Colonic mucosa (tissue), 4 donors: ENCODE data around the gene KCTD3. TPM values are rescaled to one million over a fixed set of nuclear protein-coding genes. Genes with fewer than 3 reads are reported as not detected.

Experiments used
- DNase-seq: peaks from one replicate; pipeline ENCODE4 v3.0.0-alpha.2; 2020
- H3K27ac ChIP-seq: fragments of 200-600 bp; one replicate; pipeline ENCODE4 v1.8.0; 2021
- H3K27me3 ChIP-seq: fragments of 200-600 bp; one replicate; pipeline ENCODE4 v1.8.0; 2021
- H3K36me3 ChIP-seq: fragments of 200-600 bp; one replicate; pipeline ENCODE4 v1.8.0; 2021
- H3K4me1 ChIP-seq: fragments of 200-600 bp; one replicate; pipeline ENCODE4 v1.8.0; 2021; ENCODE audit warnings: mild to moderate bottlenecking
- H3K4me3 ChIP-seq: fragments of 200-600 bp; one replicate; pipeline ENCODE4 v1.8.0; 2021
- H3K9ac ChIP-seq, 2 donors: one replicate each; pipeline ENCODE4 v1.7.0; 2013; ENCODE audit warnings: control low read depth in 2 of 2, low read depth in 2 of 2, low read length in 2 of 2
- H3K9me3 ChIP-seq: fragments of 200-600 bp; one replicate; pipeline ENCODE4 v1.8.0; 2021
- intact Hi-C: fragments of 100-400 bp; cut with DNase I; formaldehyde crosslinking; loops from one replicate; pipeline ENCODE4 v1.14.1; 2022
- total RNA-seq, 2 donors: library from RNA; stranded (reverse); fragmentation: NEBNext Ultra II Directional in 1 of 2; extraction: Animal tissue kit (Norgen Biotek cat#: 25700) in 1 of 2; gene quantifications; one replicate each; pipeline ENCODE4 v1.2.1, GENCODE V29; 2021
- TF ChIP-seq, protein P1 (sequence below): fragments of 200-600 bp; IDR thresholded peaks from one replicate; pipeline ENCODE4 v1.8.0; 2022; ENCODE audit warnings: antibody characterized with exemption, mild to moderate bottlenecking
- donor health status: healthy.
- donor health status: DM: no; HTN: no; CAD: no.
- donor health status: DM: no; HTN: no; CAD: no.

KCTD3 gene
- total RNA-seq, 2 donors from 2014 or later, result 33.6 to 50.9 TPM

DNA sequence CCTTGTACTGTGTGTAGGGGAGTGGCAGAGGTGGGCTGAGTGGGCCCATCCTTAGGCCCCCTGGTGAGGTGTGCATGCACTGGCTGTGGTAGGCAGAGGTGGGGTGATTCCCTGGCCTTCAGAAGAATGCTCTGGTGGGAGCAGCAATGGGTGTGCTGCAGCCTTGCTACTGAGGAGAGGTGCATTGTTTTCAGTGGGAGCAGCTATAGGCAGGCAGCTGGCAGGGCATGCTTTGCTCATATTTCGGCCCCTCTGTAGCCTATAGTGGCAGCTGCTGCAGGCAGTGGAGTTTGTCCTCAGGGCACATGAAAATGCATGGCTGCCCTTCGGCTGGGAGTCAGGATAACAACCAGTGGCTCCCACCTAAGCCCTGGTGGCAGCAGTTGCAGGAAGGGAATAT, 10.1 kb upstream of the KCTD3 start:
- H3K36me3 ChIP-seq, result no peaks in the 10 kb centered on the region
- H3K9me3 ChIP-seq, result no peaks in the 10 kb centered on the region
- H3K9ac ChIP-seq, result no peak overlapping the region
- no peaks in the 10 kb centered on the region for H3K4me1 ChIP-seq
- no peak overlapping the region for H3K4me3 ChIP-seq
- DNase-seq, result no peak
- H3K27me3 ChIP-seq, result no peaks in the 10 kb centered on the region
- TF ChIP-seq, protein P1, sequence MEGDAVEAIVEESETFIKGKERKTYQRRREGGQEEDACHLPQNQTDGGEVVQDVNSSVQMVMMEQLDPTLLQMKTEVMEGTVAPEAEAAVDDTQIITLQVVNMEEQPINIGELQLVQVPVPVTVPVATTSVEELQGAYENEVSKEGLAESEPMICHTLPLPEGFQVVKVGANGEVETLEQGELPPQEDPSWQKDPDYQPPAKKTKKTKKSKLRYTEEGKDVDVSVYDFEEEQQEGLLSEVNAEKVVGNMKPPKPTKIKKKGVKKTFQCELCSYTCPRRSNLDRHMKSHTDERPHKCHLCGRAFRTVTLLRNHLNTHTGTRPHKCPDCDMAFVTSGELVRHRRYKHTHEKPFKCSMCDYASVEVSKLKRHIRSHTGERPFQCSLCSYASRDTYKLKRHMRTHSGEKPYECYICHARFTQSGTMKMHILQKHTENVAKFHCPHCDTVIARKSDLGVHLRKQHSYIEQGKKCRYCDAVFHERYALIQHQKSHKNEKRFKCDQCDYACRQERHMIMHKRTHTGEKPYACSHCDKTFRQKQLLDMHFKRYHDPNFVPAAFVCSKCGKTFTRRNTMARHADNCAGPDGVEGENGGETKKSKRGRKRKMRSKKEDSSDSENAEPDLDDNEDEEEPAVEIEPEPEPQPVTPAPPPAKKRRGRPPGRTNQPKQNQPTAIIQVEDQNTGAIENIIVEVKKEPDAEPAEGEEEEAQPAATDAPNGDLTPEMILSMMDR, result no peak
- H3K27ac ChIP-seq, result no peak overlapping the region
- intact Hi-C loops, result no loop called here

DNA sequence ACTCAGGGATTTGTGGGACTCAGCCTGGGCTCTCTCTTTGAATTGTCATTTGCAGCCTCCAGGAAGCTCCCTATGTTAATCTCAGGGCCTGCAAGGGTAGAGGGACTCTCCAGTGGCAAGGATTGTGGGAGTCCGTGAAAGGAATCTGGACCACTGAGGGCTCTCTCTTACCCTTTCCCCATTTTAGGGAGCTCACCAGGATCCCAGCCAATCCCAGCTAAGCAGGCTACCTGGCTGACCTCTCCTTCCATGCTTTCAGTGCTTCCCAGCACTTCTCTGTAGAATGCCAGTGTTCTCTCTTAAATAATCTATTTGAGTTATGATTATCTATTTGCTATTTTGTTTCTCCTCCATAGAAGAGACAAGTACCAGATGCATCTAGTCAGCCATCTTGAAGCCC, 9.6 kb upstream of the KCTD3 start:
- no peak for DNase-seq
- Histone ChIP-seq H3K27ac (no peak overlapping the region), H3K27me3 (no peaks in the 10 kb centered on the region), H3K4me1 (no peaks in the 10 kb centered on the region), H3K9me3 (no peaks in the 10 kb centered on the region), H3K9ac (no peak overlapping the region), H3K36me3 (no peaks in the 10 kb centered on the region), H3K4me3 (no peak overlapping the region)
- intact Hi-C loops, result no loop called here
- TF ChIP-seq, protein P1, result no peak

DNA sequence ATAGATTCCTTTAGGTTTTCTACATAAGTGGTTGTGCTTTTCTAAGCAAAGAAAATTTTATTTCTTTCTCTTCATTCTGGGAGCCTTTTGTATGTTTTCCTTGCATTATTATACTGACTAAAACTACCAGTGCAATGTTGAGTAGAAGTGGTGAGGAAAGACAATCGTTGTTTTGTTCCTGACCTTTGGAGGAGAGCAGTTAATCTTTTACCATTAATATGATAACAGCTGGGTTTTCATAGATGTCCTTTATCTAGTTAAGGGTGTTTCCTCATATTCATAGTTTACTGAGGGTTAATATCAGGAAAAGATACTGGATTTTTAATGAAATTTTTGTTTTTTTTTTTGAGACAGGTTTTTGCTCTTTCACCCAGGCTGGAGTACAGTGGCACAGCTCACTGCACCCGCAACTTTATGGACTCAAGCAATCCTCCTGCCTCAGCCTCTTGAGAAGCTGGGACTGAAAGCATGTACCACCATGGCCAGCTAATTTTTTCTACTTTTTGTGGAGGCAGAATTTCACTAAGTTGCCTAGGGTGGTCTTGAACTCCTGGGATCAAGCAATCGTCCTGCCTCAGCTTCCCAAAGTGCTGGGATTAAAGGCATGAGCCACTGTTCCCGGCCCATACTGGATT, 9.0 kb upstream of the KCTD3 start:
- H3K4me1 ChIP-seq, result no peaks in the 10 kb centered on the region
- TF ChIP-seq, protein P1, result no peak
- H3K9me3 ChIP-seq, result no peaks in the 10 kb centered on the region
- H3K27me3 ChIP-seq, result no peaks in the 10 kb centered on the region
- no peak overlapping the region for H3K4me3 ChIP-seq
- H3K36me3 ChIP-seq, result no peaks in the 10 kb centered on the region
- intact Hi-C loops, result no loop called here
- DNase-seq, result no peak
- no peak overlapping the region for H3K27ac ChIP-seq
- H3K9ac ChIP-seq, result no peak overlapping the region

DNA sequence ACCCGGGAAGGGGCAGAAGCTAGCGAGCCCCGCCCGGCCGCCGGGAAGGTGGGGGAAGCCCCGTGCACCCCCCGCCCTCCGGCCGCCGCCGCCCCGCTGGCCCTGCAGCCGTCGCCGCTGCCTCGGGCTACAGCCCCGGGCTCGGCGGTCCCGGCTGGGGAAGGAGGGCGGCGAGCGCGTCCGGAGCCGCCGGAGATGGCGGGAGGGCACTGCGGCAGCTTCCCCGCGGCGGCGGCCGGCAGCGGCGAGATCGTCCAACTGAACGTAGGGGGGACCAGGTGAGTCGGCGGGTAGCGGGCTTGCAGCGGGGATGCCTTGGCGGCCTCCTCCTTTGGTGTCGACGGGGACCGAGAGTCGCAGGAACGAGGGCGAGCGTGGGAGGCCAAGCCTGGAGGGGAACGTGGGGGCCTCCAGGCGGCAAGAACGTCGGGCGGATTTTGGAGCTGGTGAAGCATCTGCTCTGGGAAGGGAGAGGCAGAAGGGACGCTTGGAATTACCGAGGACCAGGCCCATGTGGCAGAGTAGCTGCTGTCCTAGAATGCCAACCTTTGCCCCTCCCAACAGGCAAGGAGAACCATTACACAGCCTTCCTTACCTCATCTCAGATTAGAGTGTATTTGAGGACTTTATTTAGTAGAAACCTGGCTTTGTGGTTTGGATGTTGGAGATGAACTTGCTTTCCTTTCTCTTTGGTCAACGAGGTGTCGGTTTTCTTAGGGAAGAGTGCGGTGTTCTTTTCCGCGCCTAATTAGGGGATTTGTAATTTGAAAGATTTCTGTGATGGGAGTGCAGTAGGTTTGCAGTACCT, 591 bp downstream of the KCTD3 start:
- Histone ChIP-seq H3K4me1 (peaks cover 4% of the 10 kb centered on the region), H3K9ac (peak overlapping the region; percentile 76 to 93), H3K36me3 (no peaks in the 10 kb centered on the region), H3K27ac (peak overlapping the region; percentile 93), H3K27me3 (no peaks in the 10 kb centered on the region), H3K4me3 (peak overlapping the region; percentile 71), H3K9me3 (no peaks in the 10 kb centered on the region)
- DNase-seq, result peak; percentile 66
- TF ChIP-seq, protein P1, result no peak
- intact Hi-C loops, result no loop called here

DNA sequence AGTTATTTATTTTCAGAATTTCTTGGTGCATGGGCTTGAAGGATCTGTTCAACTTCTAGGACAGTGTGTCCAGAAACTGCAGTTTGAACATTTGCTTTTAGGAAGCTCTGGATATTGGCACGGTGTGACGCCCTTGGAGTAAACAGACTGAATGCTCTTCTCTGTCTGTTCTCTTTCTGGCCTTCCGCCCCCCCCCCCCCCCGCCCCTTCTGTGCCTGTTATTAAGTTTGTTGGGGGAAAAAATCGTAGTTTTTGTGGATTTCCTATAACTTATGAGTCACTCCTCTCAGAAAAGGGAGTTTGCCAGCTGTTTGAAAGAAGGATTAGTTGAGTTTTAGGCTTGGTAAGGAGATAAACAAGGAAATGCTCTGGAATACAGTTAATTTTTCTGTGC, 1.2 kb downstream of the KCTD3 start:
- TF ChIP-seq, protein P1, result no peak
- Histone ChIP-seq H3K9ac (peak overlapping the region in 1 of 2 donors; percentile 75), H3K4me1 (peaks cover 4% of the 10 kb centered on the region), H3K4me3 (peak overlapping the region; percentile 71), H3K36me3 (no peaks in the 10 kb centered on the region), H3K27me3 (no peaks in the 10 kb centered on the region), H3K27ac (peak overlapping the region; percentile 93), H3K9me3 (no peaks in the 10 kb centered on the region)
- intact Hi-C loops, result no loop called here
- peak; percentile 34 for DNase-seq
